WTC11 (cell line): ENCODE results near the gene IPO9.
"Not testable (repeated sequence)": the region's sequence is repeated elsewhere in the genome, so short reads cannot be mapped to it uniquely, and the experiment has no call there.

Source experiments
- CTCF ChIP-seq: fragments of 200-600 bp; IDR thresholded peaks from 2 replicates; pipeline ENCODE4 v1.8.0; 2022; ENCODE audit warnings: antibody characterized with exemption
- E2F1 ChIP-seq: sonication (generic); formaldehyde crosslinking; IDR thresholded peaks from 2 replicates; pipeline ENCODE4 v1.8.0; 2022; ENCODE audit warnings: mild to moderate bottlenecking, missing genetic modification reagents
- GABPB1 ChIP-seq: sonication (generic); formaldehyde crosslinking; IDR thresholded peaks from 2 replicates; pipeline ENCODE4 v1.8.1; 2023; ENCODE audit warnings: mild to moderate bottlenecking, missing genetic modification reagents
- KAT7 ChIP-seq: sonication (generic); formaldehyde crosslinking; IDR thresholded peaks from 2 replicates; pipeline ENCODE4 v1.8.1; 2023; ENCODE audit warnings: missing genetic modification reagents, mild to moderate bottlenecking, borderline replicate concordance

- not testable (repeated sequence) for TF ChIP-seq CTCF; KAT7 (CRISPR knock-in tag); E2F1 (CRISPR knock-in tag); GABPB1
Measured at GRCh38 chr1:201856722-201857121, 27.8 kb downstream of the IPO9 start.
